Stimulated activated CD8-positive, alpha-beta memory T cell treated with anti-CD3 and anti-CD28 coated beads, Interleukin-2, amount 100 ng/mL, for 1 hour (primary cell): Measurements from ENCODE around the gene GUCA2B.

Experiments used
- DNase-seq, 2 donors: peaks; one replicate each; pipeline ENCODE4 v3.0.0-alpha.2; 2020; ENCODE audit warnings: low read depth in 2 of 2

Gene GUCA2B

GRCh38 chr1:42165511-42166210 is 12.5 kb downstream of the GUCA2B start:
- DNase-seq: no peak

- no peak for DNase-seq
These were observed 14.6 kb downstream of the GUCA2B start for GRCh38 chr1:42167611-42168390.

GRCh38 chr1:42168391-42168670 is 15.1 kb downstream of the GUCA2B start:
- DNase-seq: no peak

GRCh38 chr1:42168763-42169162 is 15.6 kb downstream of the GUCA2B start:
- DNase-seq: no peak

GRCh38 chr1:42170779-42171621 is 17.8 kb downstream of the GUCA2B start:
- no peak for DNase-seq

- DNase-seq: no peak
These were observed 18.6 kb downstream of the GUCA2B start for GRCh38 chr1:42171679-42172266.

- no peak for DNase-seq
These were observed 19.3 kb downstream of the GUCA2B start for GRCh38 chr1:42172381-42173133.

GRCh38 chr1:42173155-42173933 is 20.1 kb downstream of the GUCA2B start:
- peak; percentile 46 to 52 for DNase-seq

GRCh38 chr1:42173961-42174735 is 20.9 kb downstream of the GUCA2B start:
- no peak for DNase-seq

GRCh38 chr1:42175314-42176054 is 22.3 kb downstream of the GUCA2B start:
- no peak for DNase-seq

- no peak for DNase-seq
These were observed 23.8 kb downstream of the GUCA2B start for GRCh38 chr1:42176902-42177519.

- no peak for DNase-seq
These were observed 24.4 kb downstream of the GUCA2B start for GRCh38 chr1:42177541-42177981.

GRCh38 chr1:42178249-42178648 is 25.0 kb downstream of the GUCA2B start:
- DNase-seq: no peak

GRCh38 chr1:42179275-42179674 is 26.1 kb downstream of the GUCA2B start:
- DNase-seq: no peak

GRCh38 chr1:42179900-42180329 is 26.7 kb downstream of the GUCA2B start:
- DNase-seq: no peak

- DNase-seq: no peak
These were observed 28.5 kb downstream of the GUCA2B start for GRCh38 chr1:42181687-42182086.

- no peak for DNase-seq
These were observed 30.2 kb downstream of the GUCA2B start for GRCh38 chr1:42183210-42183956.

GRCh38 chr1:42183957-42184268 is 30.7 kb downstream of the GUCA2B start:
- no peak for DNase-seq
